HepG2 (cell line): ENCODE data around the gene RPS6KA2. TPM values are rescaled to one million over a fixed set of nuclear protein-coding genes. Genes with fewer than 3 reads are reported as not detected.

Experiments used
- ATAC-seq: fragments of 200-7000 bp; cut with Tn5 transposase; 3 replicates; pipeline ENCODE4 v1.9.1; 2020; ENCODE audit warnings: mild to moderate bottlenecking, moderate library complexity
- BruUV-seq: library from RNA; stranded (reverse); fragments of 400-500 nt; replicated peaks from 2 replicates; lab custom pipeline; 2021; lab: Mats Ljungman, UMichigan
- CTCF ChIA-PET: fragments of 300-600 bp; formaldehyde crosslinking; extraction: SDS; loops from one replicate; lab custom pipeline; 2021; ENCODE audit warnings: low total read pairs, inconsistent platforms, low intra/inter-chr PET ratio; lab: Yijun Ruan, JAX
- POLR2A ChIA-PET: fragments of 350-600 bp; sonication (Branson Sonifier 250); formaldehyde crosslinking; loops from one replicate; lab custom pipeline; 2020; ENCODE audit warnings: antibody characterized with exemption, inconsistent platforms; lab: Yijun Ruan, JAX
- DNase-seq: peaks from one replicate; pipeline ENCODE4 v3.0.0-alpha.2; 2015; ENCODE audit warnings: low spot score
- FAIRE-seq: peaks from 3 replicates; lab custom pipeline; 2011; peaks lifted over from hg19 to GRCh38; lab: Jason Lieb, UNC
- H2AFZ ChIP-seq: one replicate; pipeline ENCODE4 v1.6.1; 2011; ENCODE audit warnings: low read length, inconsistent platforms
- H3K27ac ChIP-seq: fragments of 300-600 bp; 3 replicates; pipeline ENCODE4 v1.8.0; 2011; ENCODE audit warnings: mixed run types, mild to moderate bottlenecking, mixed read lengths, low read length, inconsistent platforms; ENCODE audit not compliant: insufficient read depth; ENCODE audit errors: extremely low read length
- H3K27me3 ChIP-seq, 2 experiments: fragments of 200-600 bp in 1 of 2; 2 replicates in 1 of 2; 3 replicates in 1 of 2; pipeline versions ENCODE4 v1.6.0 to v1.8.0; 2011; ENCODE audit warnings: low read length in 2 of 2, mild to moderate bottlenecking in 2 of 2, moderate library complexity in 2 of 2, inconsistent platforms in 1 of 2; ENCODE audit not compliant: insufficient read depth in 2 of 2, control insufficient read depth in 1 of 2
- H3K36me3 ChIP-seq, 2 experiments: fragments of 200-600 bp in 1 of 2; replicated peaks in 1 of 2; 2 replicates in 1 of 2; 3 replicates in 1 of 2; pipeline versions ENCODE4 v1.5.1 to v1.8.0; 2011; ENCODE audit warnings: low read length in 2 of 2, inconsistent platforms in 1 of 2; ENCODE audit not compliant: insufficient read depth in 2 of 2, control insufficient read depth in 1 of 2
- H3K4me1 ChIP-seq: 2 replicates; pipeline ENCODE4 v1.5.1; 2012; ENCODE audit warnings: low read length, inconsistent platforms; ENCODE audit not compliant: insufficient read depth
- H3K4me2 ChIP-seq: 2 replicates; pipeline ENCODE4 v1.6.0; 2011; ENCODE audit warnings: low read depth, low read length, inconsistent platforms
- H3K4me3 ChIP-seq, 3 experiments: fragments of 200-600 bp in 1 of 3; sonication (generic), shearing (Covaris generic) in 1 of 3; replicated peaks in 1 of 3; 2 replicates each; pipeline ENCODE4 v1.5.1; 2011 to 2016; ENCODE audit warnings: low read length in 3 of 3, inconsistent platforms in 2 of 3, low read depth in 2 of 3, mild to moderate bottlenecking in 2 of 3, control low read depth in 1 of 3, mixed read lengths in 1 of 3; ENCODE audit not compliant: insufficient read depth in 1 of 3
- H3K79me2 ChIP-seq: one replicate; pipeline ENCODE4 v1.6.1; 2011; ENCODE audit warnings: low read length, inconsistent platforms; ENCODE audit not compliant: insufficient read depth
- H3K9ac ChIP-seq: 2 replicates; pipeline ENCODE4 v1.6.0; 2011; ENCODE audit warnings: mild to moderate bottlenecking, low read depth, low read length, inconsistent platforms; ENCODE audit not compliant: insufficient read depth
- H3K9me3 ChIP-seq: 2 replicates; pipeline ENCODE4 v1.5.1; 2012; ENCODE audit warnings: mild to moderate bottlenecking, low read length
- H4K20me1 ChIP-seq: 2 replicates; pipeline ENCODE4 v1.6.0; 2011; ENCODE audit warnings: inconsistent platforms, mild to moderate bottlenecking, low read length, moderate library complexity; ENCODE audit not compliant: insufficient read depth
- ARNTL ChIP-seq: sonication (generic); formaldehyde crosslinking; IDR thresholded peaks from 2 replicates; pipeline ENCODE4 v1.4.0; 2020; ENCODE audit warnings: mild to moderate bottlenecking, missing genetic modification reagents
- MLLT10 ChIP-seq: sonication (generic); formaldehyde crosslinking; IDR thresholded peaks from 2 replicates; pipeline ENCODE4 v1.4.0; 2020; ENCODE audit warnings: missing genetic modification reagents
- WGBS: methylation state at CpG from one replicate; pipeline ENCODE4 v1.1.6; 2017; ENCODE audit warnings: low lambda C conversion rate; 5-methylcytosine and 5-hydroxymethylcytosine counted together
- in situ Hi-C: cut with HindIII; loops from 2 replicates; pipeline ENCODE4 v1.10.0; 2017; ENCODE audit warnings: low pct_unique_long_range_greater_than_20kb; ENCODE audit not compliant: extremely low pct_ligation_motif_present
- intact Hi-C: fragments of 100-400 bp; cut with micrococcal nuclease; formaldehyde crosslinking; loops from one replicate; pipeline ENCODE4 v1.10.0; 2022; ENCODE audit not compliant: unreplicated experiment
- polyA plus RNA-seq, 8 experiments: library from polyadenylated mRNA; depleted of rRNA in 3 of 8; stranded (reverse) in 7 of 8; unstranded in 1 of 8; fragments of >200 nt; fragmentation: Illumina TruSeq in 4 of 8; extraction: Trizol in 4 of 8; gene quantifications; 2 replicates each; pipeline versions ENCODE4 v1.2.1 to v1.2.3, GENCODE V29; 2011 to 2016; ENCODE audit warnings: low read depth in 4 of 8, missing spikeins in 1 of 8, mixed read lengths in 1 of 8; ENCODE audit not compliant: insufficient read depth in 1 of 8
- total RNA-seq, 5 experiments: library from RNA; depleted of rRNA; stranded (reverse); fragments of >200 nt; fragmentation: Illumina TruSeq; extraction: Trizol; gene quantifications; 2 replicates each; pipeline ENCODE4 v1.2.3, GENCODE V29; 2016; ENCODE audit warnings: low read depth in 1 of 5
- TF ChIP-seq, protein P1 (sequence below): IDR thresholded peaks from 2 replicates; pipeline ENCODE4 v1.6.1; 2016; ENCODE audit warnings: low read depth, control low read depth
- TF ChIP-seq, protein P2 (sequence below): sonication (generic); formaldehyde crosslinking; IDR thresholded peaks from 2 replicates; pipeline ENCODE4 v1.9.0; 2021; ENCODE audit warnings: mild to moderate bottlenecking, missing genetic modification reagents
- TF ChIP-seq, protein P3 (sequence below): sonication (generic); formaldehyde crosslinking; IDR thresholded peaks from 2 replicates; pipeline ENCODE4 v1.5.0; 2020; ENCODE audit warnings: missing genetic modification reagents

The RPS6KA2 gene
- total and polyA plus RNA-seq, 2 of the 13 experiments (the other 11 are each of a cell fraction or from before 2014, with no cell fraction given) = 0.22 to 0.38 TPM

DNA sequence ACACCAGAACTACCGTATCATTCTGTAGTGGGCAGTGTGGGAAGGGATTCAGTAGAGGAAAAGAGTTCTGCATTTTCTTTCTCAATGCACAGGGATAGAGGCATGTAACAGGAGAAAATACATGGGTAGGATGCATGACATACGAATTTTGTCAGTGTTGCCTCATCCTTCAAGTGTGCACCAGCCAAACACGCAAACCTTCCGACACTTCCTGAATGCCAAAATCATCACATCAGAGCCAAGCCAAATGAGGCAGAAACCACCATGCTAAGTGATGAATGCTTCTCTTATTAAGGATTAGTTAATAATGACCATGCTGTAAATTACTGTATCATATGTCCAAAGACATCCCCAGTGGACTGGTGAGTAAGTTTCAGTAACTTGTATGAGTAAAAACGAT is 67.8 kb downstream of the RPS6KA2 start:
- Histone ChIP-seq H3K4me2 (no peak overlapping the region), H3K9me3 (no peaks in the 10 kb centered on the region), H3K9ac (no peak overlapping the region), H2AFZ (no peak overlapping the region), H3K79me2 (no peaks in the 10 kb centered on the region), H3K36me3 (no peaks in the 10 kb centered on the region), H3K4me3 (no peak overlapping the region), H3K4me1 (no peaks in the 10 kb centered on the region), H3K27ac (no peak overlapping the region), H3K27me3 (peaks cover 11 to 75% of the 10 kb centered on the region in 2 experiments; a peak in 3 of 5 replicates), H4K20me1 (no peaks in the 10 kb centered on the region)
- ATAC-seq (no peak), FAIRE-seq (no peak), DNase-seq (no peak)
- CTCF ChIA-PET = no interaction called here
- TF ChIP-seq ARNTL (CRISPR knock-in tag) (no peak), MLLT10 (CRISPR knock-in tag) (no peak)
- TF ChIP-seq, protein P1, sequence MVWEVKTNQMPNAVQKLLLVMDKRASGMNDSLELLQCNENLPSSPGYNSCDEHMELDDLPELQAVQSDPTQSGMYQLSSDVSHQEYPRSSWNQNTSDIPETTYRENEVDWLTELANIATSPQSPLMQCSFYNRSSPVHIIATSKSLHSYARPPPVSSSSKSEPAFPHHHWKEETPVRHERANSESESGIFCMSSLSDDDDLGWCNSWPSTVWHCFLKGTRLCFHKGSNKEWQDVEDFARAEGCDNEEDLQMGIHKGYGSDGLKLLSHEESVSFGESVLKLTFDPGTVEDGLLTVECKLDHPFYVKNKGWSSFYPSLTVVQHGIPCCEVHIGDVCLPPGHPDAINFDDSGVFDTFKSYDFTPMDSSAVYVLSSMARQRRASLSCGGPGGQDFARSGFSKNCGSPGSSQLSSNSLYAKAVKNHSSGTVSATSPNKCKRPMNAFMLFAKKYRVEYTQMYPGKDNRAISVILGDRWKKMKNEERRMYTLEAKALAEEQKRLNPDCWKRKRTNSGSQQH (CRISPR knock-in tag) = no peak
- TF ChIP-seq, protein P2, sequence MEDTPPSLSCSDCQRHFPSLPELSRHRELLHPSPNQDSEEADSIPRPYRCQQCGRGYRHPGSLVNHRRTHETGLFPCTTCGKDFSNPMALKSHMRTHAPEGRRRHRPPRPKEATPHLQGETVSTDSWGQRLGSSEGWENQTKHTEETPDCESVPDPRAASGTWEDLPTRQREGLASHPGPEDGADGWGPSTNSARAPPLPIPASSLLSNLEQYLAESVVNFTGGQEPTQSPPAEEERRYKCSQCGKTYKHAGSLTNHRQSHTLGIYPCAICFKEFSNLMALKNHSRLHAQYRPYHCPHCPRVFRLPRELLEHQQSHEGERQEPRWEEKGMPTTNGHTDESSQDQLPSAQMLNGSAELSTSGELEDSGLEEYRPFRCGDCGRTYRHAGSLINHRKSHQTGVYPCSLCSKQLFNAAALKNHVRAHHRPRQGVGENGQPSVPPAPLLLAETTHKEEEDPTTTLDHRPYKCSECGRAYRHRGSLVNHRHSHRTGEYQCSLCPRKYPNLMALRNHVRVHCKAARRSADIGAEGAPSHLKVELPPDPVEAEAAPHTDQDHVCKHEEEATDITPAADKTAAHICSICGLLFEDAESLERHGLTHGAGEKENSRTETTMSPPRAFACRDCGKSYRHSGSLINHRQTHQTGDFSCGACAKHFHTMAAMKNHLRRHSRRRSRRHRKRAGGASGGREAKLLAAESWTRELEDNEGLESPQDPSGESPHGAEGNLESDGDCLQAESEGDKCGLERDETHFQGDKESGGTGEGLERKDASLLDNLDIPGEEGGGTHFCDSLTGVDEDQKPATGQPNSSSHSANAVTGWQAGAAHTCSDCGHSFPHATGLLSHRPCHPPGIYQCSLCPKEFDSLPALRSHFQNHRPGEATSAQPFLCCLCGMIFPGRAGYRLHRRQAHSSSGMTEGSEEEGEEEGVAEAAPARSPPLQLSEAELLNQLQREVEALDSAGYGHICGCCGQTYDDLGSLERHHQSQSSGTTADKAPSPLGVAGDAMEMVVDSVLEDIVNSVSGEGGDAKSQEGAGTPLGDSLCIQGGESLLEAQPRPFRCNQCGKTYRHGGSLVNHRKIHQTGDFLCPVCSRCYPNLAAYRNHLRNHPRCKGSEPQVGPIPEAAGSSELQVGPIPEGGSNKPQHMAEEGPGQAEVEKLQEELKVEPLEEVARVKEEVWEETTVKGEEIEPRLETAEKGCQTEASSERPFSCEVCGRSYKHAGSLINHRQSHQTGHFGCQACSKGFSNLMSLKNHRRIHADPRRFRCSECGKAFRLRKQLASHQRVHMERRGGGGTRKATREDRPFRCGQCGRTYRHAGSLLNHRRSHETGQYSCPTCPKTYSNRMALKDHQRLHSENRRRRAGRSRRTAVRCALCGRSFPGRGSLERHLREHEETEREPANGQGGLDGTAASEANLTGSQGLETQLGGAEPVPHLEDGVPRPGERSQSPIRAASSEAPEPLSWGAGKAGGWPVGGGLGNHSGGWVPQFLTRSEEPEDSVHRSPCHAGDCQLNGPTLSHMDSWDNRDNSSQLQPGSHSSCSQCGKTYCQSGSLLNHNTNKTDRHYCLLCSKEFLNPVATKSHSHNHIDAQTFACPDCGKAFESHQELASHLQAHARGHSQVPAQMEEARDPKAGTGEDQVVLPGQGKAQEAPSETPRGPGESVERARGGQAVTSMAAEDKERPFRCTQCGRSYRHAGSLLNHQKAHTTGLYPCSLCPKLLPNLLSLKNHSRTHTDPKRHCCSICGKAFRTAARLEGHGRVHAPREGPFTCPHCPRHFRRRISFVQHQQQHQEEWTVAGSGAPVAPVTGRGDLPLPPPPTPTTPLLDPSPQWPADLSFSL (CRISPR knock-in tag) = no peak
- TF ChIP-seq, protein P3, sequence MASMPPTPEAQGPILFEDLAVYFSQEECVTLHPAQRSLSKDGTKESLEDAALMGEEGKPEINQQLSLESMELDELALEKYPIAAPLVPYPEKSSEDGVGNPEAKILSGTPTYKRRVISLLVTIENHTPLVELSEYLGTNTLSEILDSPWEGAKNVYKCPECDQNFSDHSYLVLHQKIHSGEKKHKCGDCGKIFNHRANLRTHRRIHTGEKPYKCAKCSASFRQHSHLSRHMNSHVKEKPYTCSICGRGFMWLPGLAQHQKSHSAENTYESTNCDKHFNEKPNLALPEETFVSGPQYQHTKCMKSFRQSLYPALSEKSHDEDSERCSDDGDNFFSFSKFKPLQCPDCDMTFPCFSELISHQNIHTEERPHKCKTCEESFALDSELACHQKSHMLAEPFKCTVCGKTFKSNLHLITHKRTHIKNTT (CRISPR knock-in tag) = no peak
- POLR2A ChIA-PET = no interaction called here
- in situ Hi-C loops (no loop called here), intact Hi-C loops (no loop called here)
- no TSS peak for BruUV-seq
- 22% methylated on average over 5 of the region's 5 CpGs for WGBS
